ENCODE measurements around the gene ZNF724.

The ZNF724 gene

GRCh38 chr19:23273590-23274412, 23.6 kb upstream of the ZNF724 start:
- peaks cover 5% of the 10 kb centered on the region for H3K4me1 ChIP-seq (ENCODE audit: low read length)
- peak overlapping the region; percentile 84 for H3K9ac ChIP-seq (ENCODE audit: low read length)
- H2AFZ ChIP-seq (ENCODE audit: low read depth, low read length): peak overlapping the region; percentile 81
- H3K79me2 ChIP-seq (ENCODE audit: low read length): peaks cover 32% of the 10 kb centered on the region
- H3K27ac ChIP-seq (ENCODE audit: low read length): peak overlapping the region; percentile 61
- peak overlapping the region; percentile 92 for H3K4me3 ChIP-seq (ENCODE audit: low read length)
- H4K20me1 ChIP-seq (ENCODE audit: insufficient read depth, low read length): no peaks in the 10 kb centered on the region
- peaks cover 17% of the 10 kb centered on the region for H3K36me3 ChIP-seq (replicated peaks; ENCODE audit: low read depth, low read length)
- H3K27me3 ChIP-seq (ENCODE audit: low read depth, low read length): no peaks in the 10 kb centered on the region
- peak overlapping the region; percentile 85 for H3K4me2 ChIP-seq (ENCODE audit: low read length)
- TF ChIP-seq, protein P1, sequence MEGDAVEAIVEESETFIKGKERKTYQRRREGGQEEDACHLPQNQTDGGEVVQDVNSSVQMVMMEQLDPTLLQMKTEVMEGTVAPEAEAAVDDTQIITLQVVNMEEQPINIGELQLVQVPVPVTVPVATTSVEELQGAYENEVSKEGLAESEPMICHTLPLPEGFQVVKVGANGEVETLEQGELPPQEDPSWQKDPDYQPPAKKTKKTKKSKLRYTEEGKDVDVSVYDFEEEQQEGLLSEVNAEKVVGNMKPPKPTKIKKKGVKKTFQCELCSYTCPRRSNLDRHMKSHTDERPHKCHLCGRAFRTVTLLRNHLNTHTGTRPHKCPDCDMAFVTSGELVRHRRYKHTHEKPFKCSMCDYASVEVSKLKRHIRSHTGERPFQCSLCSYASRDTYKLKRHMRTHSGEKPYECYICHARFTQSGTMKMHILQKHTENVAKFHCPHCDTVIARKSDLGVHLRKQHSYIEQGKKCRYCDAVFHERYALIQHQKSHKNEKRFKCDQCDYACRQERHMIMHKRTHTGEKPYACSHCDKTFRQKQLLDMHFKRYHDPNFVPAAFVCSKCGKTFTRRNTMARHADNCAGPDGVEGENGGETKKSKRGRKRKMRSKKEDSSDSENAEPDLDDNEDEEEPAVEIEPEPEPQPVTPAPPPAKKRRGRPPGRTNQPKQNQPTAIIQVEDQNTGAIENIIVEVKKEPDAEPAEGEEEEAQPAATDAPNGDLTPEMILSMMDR (IDR thresholded peaks at IDR 0.05; ENCODE audit: low read depth, low read length): peak; percentile 20; the same call in 1 of the 2 replicates
- TF ChIP-seq EZH2phosphoT487 (IDR thresholded peaks at IDR 0.05; ENCODE audit: low read depth): no peak
- no peaks in the 10 kb centered on the region for H3K9me3 ChIP-seq (ENCODE audit: insufficient read depth, low read length)

GRCh38 chr19:23273022-23273589, 22.9 kb upstream of the ZNF724 start:
- TF ChIP-seq, protein P1 (IDR thresholded peaks at IDR 0.05; ENCODE audit: low read depth, low read length): no peak
- no peak for TF ChIP-seq EZH2phosphoT487 (IDR thresholded peaks at IDR 0.05; ENCODE audit: low read depth)
- Histone ChIP-seq H3K4me1 (ENCODE audit: low read length) (peaks cover 5% of the 10 kb centered on the region), H4K20me1 (ENCODE audit: insufficient read depth, low read length) (no peaks in the 10 kb centered on the region), H3K4me3 (ENCODE audit: low read length) (peak overlapping the region; percentile 92), H3K27ac (ENCODE audit: low read length) (peak overlapping the region; percentile 61), H3K9ac (ENCODE audit: low read length) (peak overlapping the region; percentile 84), H3K9me3 (ENCODE audit: insufficient read depth, low read length) (no peaks in the 10 kb centered on the region), H3K36me3 (replicated peaks; ENCODE audit: low read depth, low read length) (peaks cover 18% of the 10 kb centered on the region), H3K79me2 (ENCODE audit: low read length) (peaks cover 32% of the 10 kb centered on the region), H3K4me2 (ENCODE audit: low read length) (peak overlapping the region; percentile 85), H3K27me3 (ENCODE audit: low read depth, low read length) (no peaks in the 10 kb centered on the region), H2AFZ (ENCODE audit: low read depth, low read length) (peak overlapping the region; percentile 81)

DNA sequence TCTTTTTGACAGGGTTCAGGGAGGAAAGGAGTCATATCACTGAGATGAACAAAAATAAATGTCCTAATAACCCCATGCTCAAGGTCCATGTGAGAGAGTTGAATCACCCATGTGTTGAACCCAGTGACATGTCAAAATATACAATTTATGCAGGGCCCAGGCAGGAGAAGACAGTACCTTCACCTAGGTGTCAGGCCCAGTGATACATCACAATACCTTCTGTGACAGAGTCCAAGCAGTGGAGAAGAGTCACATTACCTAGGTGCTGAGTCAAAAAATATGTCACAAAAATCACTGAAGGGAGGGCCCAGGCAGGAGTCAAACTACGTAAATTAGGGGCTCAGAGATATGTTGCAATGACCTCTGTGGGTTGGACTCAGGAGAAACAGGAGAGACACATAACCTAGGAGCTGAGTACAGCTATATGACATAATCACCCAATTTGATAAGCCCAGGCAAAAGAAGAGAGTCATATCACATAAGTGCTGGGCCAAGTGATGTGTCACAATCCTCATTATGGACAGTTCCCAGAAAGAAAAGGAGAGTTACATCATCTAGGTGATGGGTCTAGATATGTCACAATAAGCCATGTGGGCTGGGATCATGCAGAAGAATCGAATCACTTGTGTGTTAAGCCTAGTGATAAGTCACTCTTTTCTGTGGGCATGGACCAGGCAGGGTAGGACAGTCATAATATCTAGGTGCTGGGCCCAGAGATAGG, 13.8 kb upstream of the ZNF724 start:
- H3K9me3 ChIP-seq (ENCODE audit: insufficient read depth, low read length): no peaks in the 10 kb centered on the region
- no peak overlapping the region for H3K4me2 ChIP-seq (ENCODE audit: low read length)
- no peak overlapping the region for H2AFZ ChIP-seq (ENCODE audit: low read depth, low read length)
- no peaks in the 10 kb centered on the region for H3K4me1 ChIP-seq (ENCODE audit: low read length)
- peaks cover 64% of the 10 kb centered on the region for H3K36me3 ChIP-seq (replicated peaks; ENCODE audit: low read depth, low read length)
- no peak overlapping the region for H3K9ac ChIP-seq (ENCODE audit: low read length)
- no peaks in the 10 kb centered on the region for H3K79me2 ChIP-seq (ENCODE audit: low read length)
- H3K4me3 ChIP-seq (ENCODE audit: low read length): no peak overlapping the region
- no peaks in the 10 kb centered on the region for H3K27me3 ChIP-seq (ENCODE audit: low read depth, low read length)
- H4K20me1 ChIP-seq (ENCODE audit: insufficient read depth, low read length): no peaks in the 10 kb centered on the region
- TF ChIP-seq, protein P1 (IDR thresholded peaks at IDR 0.05; ENCODE audit: low read depth, low read length): no peak
- no peak for TF ChIP-seq EZH2phosphoT487 (IDR thresholded peaks at IDR 0.05; ENCODE audit: low read depth)
- no peak overlapping the region for H3K27ac ChIP-seq (ENCODE audit: low read length)

- H3K9me3 ChIP-seq (ENCODE audit: insufficient read depth, low read length): no peaks in the 10 kb centered on the region
- H3K4me1 ChIP-seq (ENCODE audit: low read length): no peaks in the 10 kb centered on the region
- H4K20me1 ChIP-seq (ENCODE audit: insufficient read depth, low read length): no peaks in the 10 kb centered on the region
- no peak overlapping the region for H3K4me3 ChIP-seq (ENCODE audit: low read length)
- H3K79me2 ChIP-seq (ENCODE audit: low read length): no peaks in the 10 kb centered on the region
- no peak overlapping the region for H2AFZ ChIP-seq (ENCODE audit: low read depth, low read length)
- H3K4me2 ChIP-seq (ENCODE audit: low read length): no peak overlapping the region
- TF ChIP-seq EZH2phosphoT487 (IDR thresholded peaks at IDR 0.05; ENCODE audit: low read depth): no peak
- TF ChIP-seq, protein P1 (IDR thresholded peaks at IDR 0.05; ENCODE audit: low read depth, low read length): no peak
- no peak overlapping the region for H3K9ac ChIP-seq (ENCODE audit: low read length)
- peaks cover 70% of the 10 kb centered on the region for H3K36me3 ChIP-seq (replicated peaks; ENCODE audit: low read depth, low read length)
- H3K27me3 ChIP-seq (ENCODE audit: low read depth, low read length): no peaks in the 10 kb centered on the region
- H3K27ac ChIP-seq (ENCODE audit: low read length): no peak overlapping the region
Observed at GRCh38 chr19:23263396-23263795, 13.2 kb upstream of the ZNF724 start.

Measured in OCI-LY3 (cell line).